Posterior vena cava (tissue), 2 donors: ENCODE results near the gene CKMT2. TPM values are rescaled to one million over a fixed set of nuclear protein-coding genes. Genes with fewer than 3 reads are reported as not detected.

Experiments
- DNase-seq: peaks from one replicate; pipeline ENCODE4 v3.0.0-alpha.2; 2020; ENCODE audit warnings: low spot score
- intact Hi-C, 2 donors: fragments of 100-400 bp; cut with DNase I; formaldehyde crosslinking; loops; one replicate each; pipeline versions ENCODE4 v1.14.1 to v1.14.2; 2022 to 2023
- long read RNA-seq, 2 donors: library from polyadenylated mRNA; unstranded; transcript quantifications; one replicate each; pipeline ENCODE4 v2.0.0, GENCODE V29; 2020 to 2021
- total RNA-seq, 2 donors: library from RNA; stranded (reverse); fragmentation: NEBNext Ultra II Directional; extraction: Animal tissue kit (Norgen Biotek cat#: 25700); gene quantifications; one replicate each; pipeline ENCODE4 v1.2.1, GENCODE V29; 2021
- donor health status: DM: yes; HTN: yes; CAD: no.
- donor health status: DM: yes; HTN: yes; CAD: no.

The CKMT2 gene
- 10 to 100 TPM; 18.6 to 26.3 TPM for total RNA-seq
- long read RNA-seq, donor 1, transcript CKMT2-201 (10 exons, 1,512 nt): major isoform, 5 of 14 reads
- long read RNA-seq, donor 1, partial matches to known transcripts: 3 of 14 reads
- long read RNA-seq, donor 1, other reads (novel, unspliced or antisense): 4 of 14 reads
- long read RNA-seq, donor 2, transcript CKMT2-201 (10 exons, 1,512 nt): major isoform, 21 of 43 reads
- long read RNA-seq, donor 2, partial matches to known transcripts: 10 of 43 reads
- long read RNA-seq, donor 2, other reads (novel, unspliced or antisense): 9 of 43 reads

- intact Hi-C loops: loop anchor here in 1 of 2 donors (10.0 kb wide), 1 partner anchor 62 kb away; no protein-coding TSS in a partner anchor
- peak; percentile 92 for DNase-seq
Observed at GRCh38 chr5:81233080-81233634, at the start of gene CKMT2. Gene CKMT2 (plus strand): TSS chr5:81233322. CDS start chr5:81251133, 17,811 bp downstream.

GRCh38 chr5:81183811-81184748 is 49.0 kb upstream of the CKMT2 start:
- intact Hi-C loops: no loop called here
- no peak for DNase-seq

DNA sequence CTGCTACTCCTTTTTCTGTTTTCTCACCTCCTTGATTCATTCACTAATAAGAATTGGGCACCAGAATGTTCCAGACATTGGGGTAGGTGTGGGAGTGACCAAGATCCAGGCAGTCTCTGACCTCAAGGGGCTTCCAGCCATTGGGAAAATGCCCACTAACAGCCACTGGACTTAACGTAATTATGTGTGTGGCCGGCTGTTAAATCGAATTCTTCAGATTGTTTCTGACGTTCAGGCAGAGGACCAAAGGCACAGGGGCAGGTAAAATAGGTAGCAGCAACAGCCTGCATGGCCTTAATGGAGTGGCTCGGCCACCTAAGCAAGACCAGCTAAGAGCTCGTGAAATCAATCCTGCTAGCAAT is 48.4 kb upstream of the CKMT2 start:
- intact Hi-C loops: no loop called here
- DNase-seq: no peak

- intact Hi-C loops: no loop called here
- no peak for DNase-seq
Observed at GRCh38 chr5:81187885-81188284, 45.2 kb upstream of the CKMT2 start.

- no peak for DNase-seq
- intact Hi-C loops: no loop called here
Observed at GRCh38 chr5:81188962-81189361, 44.2 kb upstream of the CKMT2 start.

DNA sequence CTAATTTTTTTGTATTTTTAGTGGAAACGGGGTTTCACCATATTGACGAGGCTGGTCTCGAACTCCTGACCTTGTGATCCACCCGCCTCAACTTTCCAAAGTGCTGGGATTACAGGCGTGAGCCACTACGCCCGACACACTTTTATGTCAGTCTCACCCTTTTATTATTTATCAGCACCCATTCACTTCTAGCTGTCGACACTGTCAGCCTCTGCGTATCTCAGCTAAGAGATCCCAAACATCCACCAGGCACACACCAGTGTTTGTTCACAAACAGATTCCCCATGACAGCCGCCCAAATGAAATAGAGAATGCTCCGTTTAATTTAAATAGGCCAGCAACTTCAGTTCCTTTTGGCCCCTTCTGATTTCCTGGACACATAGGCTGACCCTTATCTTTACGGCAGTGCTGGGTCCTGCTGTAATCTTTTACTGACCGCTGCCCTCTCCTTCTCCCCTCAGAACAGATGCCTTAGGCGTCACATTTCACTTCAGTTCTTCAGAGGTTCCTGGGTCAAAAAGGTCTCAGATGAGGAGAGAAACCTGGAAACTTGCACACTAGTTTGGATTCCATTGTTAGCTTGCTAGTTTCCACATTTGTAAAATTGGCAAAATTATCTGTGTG is 43.1 kb upstream of the CKMT2 start:
- intact Hi-C loops: no loop called here
- DNase-seq: no peak

DNA sequence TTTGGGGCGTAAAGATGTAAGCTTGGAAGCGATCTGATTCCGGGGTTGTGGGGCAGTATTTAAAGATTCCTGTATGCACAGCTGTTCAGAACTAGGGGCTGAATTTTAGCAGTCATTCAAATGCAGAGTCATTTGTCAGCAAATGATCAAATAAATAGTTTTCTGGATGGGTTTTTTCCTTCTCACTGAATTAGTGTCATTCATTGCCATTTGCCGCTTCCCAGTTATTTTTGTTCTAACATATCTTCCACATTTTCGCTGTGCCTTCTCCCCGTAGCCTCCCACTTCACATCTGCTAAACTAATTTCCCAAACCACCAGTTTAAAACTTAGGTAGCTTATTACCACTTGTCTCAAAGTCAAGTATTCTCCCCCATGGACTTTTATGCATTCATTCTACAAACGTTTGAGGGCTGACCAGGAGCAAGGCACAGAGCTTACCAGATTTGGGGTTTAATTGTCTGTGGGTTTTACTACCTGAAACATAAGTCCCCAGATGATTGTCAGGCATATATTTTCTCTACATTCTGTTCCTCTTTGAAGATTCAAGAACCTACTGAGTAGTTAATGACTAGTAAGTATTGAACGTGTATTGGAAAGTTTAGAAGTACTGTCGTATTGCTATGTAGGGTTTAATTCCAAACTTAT is 41.3 kb upstream of the CKMT2 start:
- no peak for DNase-seq
- intact Hi-C loops: no loop called here

GRCh38 chr5:81192373-81192750 is 40.8 kb upstream of the CKMT2 start:
- intact Hi-C loops: no loop called here
- no peak for DNase-seq

DNA sequence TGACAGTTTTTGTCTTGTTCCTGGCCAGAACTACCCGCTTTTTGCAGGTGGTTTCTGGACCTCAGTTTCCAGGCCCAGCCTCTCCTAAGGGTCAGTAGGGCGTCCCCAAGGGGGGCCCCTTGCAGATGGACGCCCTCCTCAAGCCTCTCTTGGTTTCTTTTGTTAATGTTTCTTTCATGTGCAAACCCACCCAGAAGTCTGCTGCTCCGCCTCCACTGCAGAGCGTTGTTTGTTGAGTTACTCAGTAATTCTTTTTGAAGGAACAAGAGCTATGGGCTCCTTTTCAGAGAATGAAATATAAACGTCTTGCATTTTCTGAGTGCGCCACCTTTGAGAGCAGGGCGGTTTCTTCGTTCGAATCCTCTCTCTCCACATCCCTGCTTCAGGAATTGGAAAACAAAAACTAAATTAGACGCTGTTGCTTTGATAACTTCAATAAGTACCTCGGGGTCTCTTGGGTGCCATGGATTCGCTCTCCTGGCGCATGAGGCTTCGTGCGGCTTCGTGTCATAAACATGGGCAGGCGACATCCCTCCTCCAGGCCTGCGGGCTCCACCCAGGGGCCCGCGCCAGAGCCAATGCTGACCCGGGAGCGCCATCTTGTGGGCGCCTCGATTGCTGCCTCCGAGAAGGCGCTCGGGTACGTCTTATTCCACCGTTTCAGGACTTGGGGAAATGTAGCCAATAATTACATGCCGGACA is 38.3 kb upstream of the CKMT2 start:
- peak; percentile 93 for DNase-seq
- intact Hi-C loops: no loop called here

GRCh38 chr5:81195335-81195929 is 37.7 kb upstream of the CKMT2 start:
- DNase-seq: no peak
- intact Hi-C loops: no loop called here

GRCh38 chr5:81202655-81203054 is 30.5 kb upstream of the CKMT2 start:
- no peak for DNase-seq

DNA sequence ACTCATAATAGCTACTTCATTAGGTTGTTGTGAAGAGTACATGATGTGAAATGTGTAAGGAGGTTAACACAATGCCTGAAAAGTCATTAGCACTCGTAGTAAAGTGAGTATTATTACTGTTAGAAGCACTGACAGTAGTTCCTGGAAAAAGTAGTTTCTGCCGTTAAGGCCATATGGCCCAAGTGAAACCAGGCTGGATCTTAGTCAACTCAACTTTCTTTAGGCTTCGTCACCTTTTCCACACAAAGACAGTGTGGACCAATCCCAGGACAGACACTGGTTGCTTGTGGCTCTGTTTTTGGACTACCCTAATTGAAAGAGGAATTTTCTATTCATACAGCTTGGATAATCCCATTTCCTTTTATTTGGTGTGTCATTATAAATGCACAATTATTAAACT is 29.4 kb upstream of the CKMT2 start:
- no peak for DNase-seq
- intact Hi-C loops: no loop called here

More at GRCh38 chr5:81202655-81203054, 30.5 kb upstream of the CKMT2 start:
- intact Hi-C loops: no loop called here

GRCh38 chr5:81204205-81204604 is 28.9 kb upstream of the CKMT2 start:
- no peak for DNase-seq
- intact Hi-C loops: no loop called here

DNA sequence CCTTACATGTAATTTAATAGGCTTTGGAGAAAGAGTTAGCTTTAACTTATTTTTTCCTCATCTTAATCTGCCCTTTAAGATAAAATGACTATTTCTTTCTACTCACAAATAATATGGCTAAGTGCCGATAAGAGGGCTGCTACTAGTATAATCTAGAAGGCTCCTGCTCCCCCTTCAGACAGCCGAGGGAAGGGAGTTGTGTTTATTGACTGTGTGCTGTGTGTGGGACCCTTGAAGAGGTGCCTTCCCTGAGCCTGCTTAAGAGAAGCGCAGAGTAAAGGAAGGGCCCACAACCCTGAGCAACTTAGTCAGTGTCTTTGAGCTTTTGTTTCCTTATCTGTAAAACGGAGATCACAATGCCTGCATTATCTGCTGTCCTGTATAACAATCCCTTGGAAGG is 28.1 kb upstream of the CKMT2 start:
- no peak for DNase-seq
- intact Hi-C loops: no loop called here

DNA sequence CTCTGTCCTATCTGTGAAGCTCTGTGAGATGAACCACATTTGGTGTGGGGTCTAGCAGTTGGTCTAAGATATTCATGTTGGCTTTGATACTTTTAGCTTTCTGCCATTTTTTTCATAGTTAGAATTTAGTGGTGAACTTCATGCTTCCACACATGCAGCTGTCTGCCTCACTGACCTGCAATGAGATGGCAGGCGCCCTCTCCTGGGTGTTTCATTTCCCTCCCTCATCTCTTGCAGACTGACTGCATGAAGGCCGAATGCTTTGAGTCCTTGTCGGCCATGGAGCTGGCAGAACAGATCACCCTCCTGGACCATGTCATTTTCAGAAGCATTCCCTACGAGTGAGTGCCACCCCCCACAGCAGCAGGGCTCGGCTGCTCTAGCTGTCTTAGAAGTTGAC is 26.1 kb upstream of the CKMT2 start:
- no peak for DNase-seq
- intact Hi-C loops: no loop called here

GRCh38 chr5:81208904-81209303 is 24.2 kb upstream of the CKMT2 start:
- intact Hi-C loops: no loop called here
- no peak for DNase-seq

DNA sequence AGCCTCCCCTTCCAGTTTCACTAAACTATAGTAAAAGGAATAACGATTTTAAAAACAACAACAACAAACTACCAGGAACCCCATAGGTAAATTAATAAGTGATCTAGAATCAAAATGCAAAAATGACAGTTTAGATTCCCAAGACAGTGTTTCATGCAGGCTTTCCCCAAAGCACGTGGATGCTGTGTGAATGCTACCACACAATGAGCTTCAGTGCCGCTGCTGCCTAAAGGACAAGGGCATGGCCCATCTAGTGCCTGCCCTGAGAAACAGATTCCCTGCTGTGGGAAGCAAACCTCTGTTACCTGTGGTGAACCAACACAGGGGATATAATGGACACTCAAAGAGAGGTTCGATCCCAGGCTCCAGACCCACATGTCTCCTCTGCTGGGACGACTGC is 23.7 kb upstream of the CKMT2 start:
- no peak for DNase-seq
- intact Hi-C loops: no loop called here

- no peak for DNase-seq
- intact Hi-C loops: no loop called here
Observed at GRCh38 chr5:81209869-81210493, 23.1 kb upstream of the CKMT2 start.
